Stimulated activated naive CD8-positive, alpha-beta T cell treated with anti-CD3 and anti-CD28 coated beads, Interleukin-15, Interleukin-2, amounts not matched to agents 100 ng/mL and 50 ng/mL, for 24 hours (primary cell): ENCODE measurements around the gene C19orf38.

Experiments used
- H3K27ac Mint-ChIP-seq: one replicate; pipeline ENCODE4 v1.8.0; 2021; ENCODE audit warnings: mild to moderate bottlenecking, mixed read lengths
- H3K27me3 Mint-ChIP-seq: one replicate; pipeline ENCODE4 v1.8.0; 2021; ENCODE audit warnings: mixed read lengths
- H3K36me3 Mint-ChIP-seq: one replicate; pipeline ENCODE4 v1.8.0; 2021; ENCODE audit warnings: low read depth, mixed read lengths
- H3K4me1 Mint-ChIP-seq: one replicate; pipeline ENCODE4 v1.8.0; 2021; ENCODE audit warnings: low read depth, mixed read lengths
- H3K4me3 Mint-ChIP-seq: one replicate; pipeline ENCODE4 v1.8.0; 2021; ENCODE audit warnings: mild to moderate bottlenecking, mixed read lengths
- H3K9me3 Mint-ChIP-seq: one replicate; pipeline ENCODE4 v1.8.0; 2021; ENCODE audit warnings: mixed read lengths

The C19orf38 gene

DNA sequence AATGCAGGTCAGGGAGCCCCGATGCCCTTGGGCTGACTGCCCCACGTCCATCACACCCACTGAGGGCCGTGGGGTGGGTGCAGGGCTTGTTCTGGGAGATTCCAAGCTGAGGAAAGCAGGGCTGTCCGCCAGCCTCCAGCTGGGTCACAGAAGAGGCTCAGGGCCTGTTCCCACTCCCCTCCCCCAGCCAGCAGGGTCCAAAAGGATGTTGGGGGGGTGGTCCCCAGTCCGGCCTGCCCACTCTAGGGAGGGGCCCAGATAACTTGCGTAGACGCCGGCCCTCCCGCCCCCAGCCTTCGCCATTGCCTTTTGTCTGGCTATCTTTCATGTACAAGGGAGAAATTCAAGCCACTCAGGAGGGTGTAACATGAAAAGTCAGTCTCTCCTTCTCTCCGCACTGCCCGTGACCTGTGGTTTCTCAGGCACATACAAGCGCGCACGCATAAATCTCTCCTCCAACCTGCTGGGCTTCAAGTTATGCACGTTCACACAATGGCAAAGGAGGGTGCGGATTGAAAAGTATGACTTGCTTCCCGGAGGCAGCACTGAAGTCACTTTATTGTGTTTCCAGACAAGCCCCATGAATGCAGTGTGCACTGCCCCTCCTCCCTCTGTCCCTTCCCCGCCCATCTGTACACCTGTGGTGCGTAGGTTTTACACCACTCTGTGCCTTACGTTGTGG, 43.3 kb downstream of the C19orf38 start:
- no peak overlapping the region for H3K27ac Mint-ChIP-seq
- H3K27me3 Mint-ChIP-seq: no peaks in the 10 kb centered on the region
- H3K4me1 Mint-ChIP-seq: peaks cover 4% of the 10 kb centered on the region
- H3K9me3 Mint-ChIP-seq: no peaks in the 10 kb centered on the region
- no peaks in the 10 kb centered on the region for H3K36me3 Mint-ChIP-seq
- no peak overlapping the region for H3K4me3 Mint-ChIP-seq

DNA sequence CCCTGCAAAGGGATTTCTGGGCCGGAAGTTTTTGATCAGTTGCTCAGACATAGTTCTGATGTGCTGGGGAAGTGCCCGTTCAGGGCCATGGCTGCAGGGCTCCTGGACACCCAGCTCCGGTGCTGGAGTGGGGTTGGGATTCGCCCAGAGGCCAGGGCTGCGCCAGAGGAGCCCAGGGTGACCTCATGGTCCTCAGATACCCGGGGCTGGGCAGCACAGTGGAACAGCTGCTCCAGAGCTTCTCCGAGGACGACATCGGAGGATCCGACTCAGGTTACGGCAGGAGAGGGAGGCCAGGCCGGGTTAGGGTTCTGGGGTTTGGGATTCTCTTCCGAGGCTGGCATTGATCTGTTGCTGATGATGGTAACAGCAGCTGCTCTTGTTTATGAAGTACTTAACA, 44.0 kb downstream of the C19orf38 start:
- no peaks in the 10 kb centered on the region for H3K9me3 Mint-ChIP-seq
- no peak overlapping the region for H3K4me3 Mint-ChIP-seq
- no peak overlapping the region for H3K27ac Mint-ChIP-seq
- H3K4me1 Mint-ChIP-seq: peaks cover 6% of the 10 kb centered on the region
- no peaks in the 10 kb centered on the region for H3K36me3 Mint-ChIP-seq
- H3K27me3 Mint-ChIP-seq: no peaks in the 10 kb centered on the region

GRCh38 chr19:10894911-10895213, 46.6 kb downstream of the C19orf38 start:
- H3K27ac Mint-ChIP-seq: no peak overlapping the region
- H3K36me3 Mint-ChIP-seq: no peaks in the 10 kb centered on the region
- no peaks in the 10 kb centered on the region for H3K27me3 Mint-ChIP-seq
- H3K4me1 Mint-ChIP-seq: peaks cover 5% of the 10 kb centered on the region
- no peaks in the 10 kb centered on the region for H3K9me3 Mint-ChIP-seq
- no peak overlapping the region for H3K4me3 Mint-ChIP-seq

- Mint-ChIP-seq H3K4me3 (no peak overlapping the region), H3K27me3 (no peaks in the 10 kb centered on the region), H3K9me3 (no peaks in the 10 kb centered on the region), H3K4me1 (peaks cover 5% of the 10 kb centered on the region), H3K27ac (no peak overlapping the region), H3K36me3 (peaks cover 3% of the 10 kb centered on the region)
Observed at GRCh38 chr19:10895363-10895762, 47.1 kb downstream of the C19orf38 start.

- Mint-ChIP-seq H3K27ac (no peak overlapping the region), H3K36me3 (peaks cover 5% of the 10 kb centered on the region), H3K4me3 (no peak overlapping the region), H3K9me3 (no peaks in the 10 kb centered on the region), H3K4me1 (peaks cover 5% of the 10 kb centered on the region), H3K27me3 (no peaks in the 10 kb centered on the region)
Observed at GRCh38 chr19:10895920-10896319, 47.7 kb downstream of the C19orf38 start.

DNA sequence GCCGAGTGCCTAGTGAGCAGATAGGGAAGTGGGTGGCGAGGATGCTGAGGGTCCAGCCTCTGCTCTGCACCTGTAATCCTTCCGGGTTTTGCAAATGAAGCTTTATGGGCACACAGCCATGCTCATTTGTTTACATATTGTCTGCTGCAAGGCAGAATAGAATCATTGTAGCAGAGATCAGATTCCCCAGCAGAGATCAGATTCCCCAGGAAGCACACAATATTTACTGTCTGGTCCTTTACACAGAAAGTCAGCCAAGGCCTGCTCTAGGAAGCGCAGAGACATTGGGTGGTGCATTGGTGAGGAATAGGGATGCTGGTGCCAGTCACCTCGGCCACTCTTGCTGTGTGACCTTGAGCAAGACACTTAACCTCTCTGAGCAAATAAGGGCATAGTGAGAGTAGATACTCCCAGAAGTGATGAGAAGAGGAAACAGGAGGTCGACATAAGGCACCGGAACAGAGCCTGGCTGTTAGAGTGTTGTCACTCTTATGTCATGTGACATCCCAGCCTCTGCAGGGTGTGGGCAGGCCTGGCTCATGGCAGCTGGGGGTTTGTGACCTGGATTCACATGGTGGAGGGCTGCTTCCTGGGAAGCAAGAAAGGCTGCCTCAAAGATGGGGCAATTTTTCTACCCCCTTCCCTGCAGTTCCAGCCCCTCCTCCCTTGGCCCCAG, 48.8 kb downstream of the C19orf38 start:
- Mint-ChIP-seq H3K27me3 (no peaks in the 10 kb centered on the region), H3K9me3 (no peaks in the 10 kb centered on the region), H3K27ac (no peak overlapping the region), H3K4me1 (peaks cover 5% of the 10 kb centered on the region), H3K36me3 (peaks cover 5% of the 10 kb centered on the region), H3K4me3 (no peak overlapping the region)

DNA sequence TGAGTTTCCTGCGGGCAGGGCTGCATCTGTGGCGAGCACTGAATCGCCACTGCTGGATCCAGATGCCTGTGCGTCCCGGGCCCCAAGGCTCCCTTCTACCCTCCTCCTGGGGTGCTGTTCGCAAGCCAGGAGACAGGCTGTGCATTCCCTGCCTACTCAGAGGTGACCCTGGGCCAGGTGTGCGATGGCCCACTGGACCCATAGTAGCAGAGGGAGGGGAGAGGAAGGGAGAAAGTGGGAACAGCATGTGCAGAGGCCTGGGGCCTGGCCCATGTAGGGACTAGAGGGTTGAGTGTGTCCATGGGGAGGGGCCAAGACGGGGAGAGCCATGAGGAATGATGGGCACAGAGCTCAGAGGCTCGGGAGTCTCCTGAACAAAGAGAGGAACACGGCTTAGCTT, 50.4 kb downstream of the C19orf38 start:
- Mint-ChIP-seq H3K27ac (no peak overlapping the region), H3K9me3 (no peaks in the 10 kb centered on the region), H3K36me3 (peaks cover 12% of the 10 kb centered on the region), H3K27me3 (no peaks in the 10 kb centered on the region), H3K4me3 (no peak overlapping the region), H3K4me1 (peaks cover 5% of the 10 kb centered on the region)

DNA sequence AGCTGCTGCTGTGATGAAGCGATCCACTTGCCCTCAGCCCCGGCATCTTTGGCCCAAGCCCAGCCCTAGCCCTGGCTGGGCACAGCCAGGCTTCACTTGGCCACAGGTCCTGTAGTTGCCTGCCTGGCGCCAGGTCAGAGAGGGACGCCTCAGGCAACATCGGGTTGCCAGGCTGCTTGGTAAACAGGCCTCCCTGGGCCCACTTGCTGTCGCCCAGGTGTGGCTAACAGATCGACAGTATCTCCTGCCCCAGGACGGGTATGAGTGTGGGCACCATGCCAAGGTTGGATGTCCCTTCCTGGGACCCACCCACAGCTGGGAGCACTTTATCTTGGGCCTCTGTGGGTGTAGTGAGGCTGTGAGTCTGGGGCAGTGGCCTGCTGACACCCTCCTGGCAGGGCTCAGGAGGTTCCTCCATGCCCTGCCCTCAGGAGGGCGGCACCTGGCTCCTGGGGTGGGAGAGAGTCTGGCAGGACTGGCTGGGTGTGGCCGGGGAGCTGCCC, 51.0 kb downstream of the C19orf38 start:
- Mint-ChIP-seq H3K36me3 (peaks cover 12% of the 10 kb centered on the region), H3K27ac (no peak overlapping the region), H3K27me3 (no peaks in the 10 kb centered on the region), H3K9me3 (no peaks in the 10 kb centered on the region), H3K4me3 (no peak overlapping the region), H3K4me1 (peaks cover 5% of the 10 kb centered on the region)

GRCh38 chr19:10907925-10908324, 59.7 kb downstream of the C19orf38 start:
- Mint-ChIP-seq H3K36me3 (peaks cover 20% of the 10 kb centered on the region), H3K4me1 (no peaks in the 10 kb centered on the region), H3K27ac (no peak overlapping the region), H3K9me3 (no peaks in the 10 kb centered on the region), H3K27me3 (no peaks in the 10 kb centered on the region), H3K4me3 (no peak overlapping the region)

DNA sequence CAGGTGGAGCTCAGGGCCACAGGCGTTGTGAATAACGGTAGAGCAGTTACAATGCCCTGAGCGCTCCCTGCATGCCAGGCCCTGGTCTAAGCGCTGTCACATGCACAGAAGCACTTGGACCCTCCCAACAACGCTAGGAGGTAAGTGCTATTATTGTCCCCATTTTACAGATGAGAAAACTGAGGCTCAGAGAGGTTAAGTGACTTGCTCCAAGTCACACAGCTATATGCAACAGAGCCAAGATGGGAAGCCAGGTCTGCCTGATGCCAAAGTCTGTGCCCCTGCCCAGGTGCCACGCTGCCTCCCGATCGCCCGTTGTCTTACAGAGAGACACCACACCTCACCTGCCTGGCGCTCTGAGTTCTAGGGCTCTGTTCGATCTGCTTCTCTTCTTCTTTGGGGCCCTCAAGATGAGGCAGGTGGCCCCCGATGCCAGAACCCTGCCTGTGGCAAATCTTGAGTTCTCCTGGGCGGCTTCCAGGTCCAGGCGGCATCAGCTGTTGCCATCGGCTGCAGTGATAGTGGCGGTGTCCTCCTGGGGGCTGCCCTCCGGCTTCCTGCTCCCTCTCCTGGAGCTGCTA, 60.3 kb downstream of the C19orf38 start:
- Mint-ChIP-seq H3K36me3 (peaks cover 17% of the 10 kb centered on the region), H3K4me1 (no peaks in the 10 kb centered on the region), H3K9me3 (no peaks in the 10 kb centered on the region), H3K27me3 (no peaks in the 10 kb centered on the region), H3K27ac (no peak overlapping the region), H3K4me3 (no peak overlapping the region)

DNA sequence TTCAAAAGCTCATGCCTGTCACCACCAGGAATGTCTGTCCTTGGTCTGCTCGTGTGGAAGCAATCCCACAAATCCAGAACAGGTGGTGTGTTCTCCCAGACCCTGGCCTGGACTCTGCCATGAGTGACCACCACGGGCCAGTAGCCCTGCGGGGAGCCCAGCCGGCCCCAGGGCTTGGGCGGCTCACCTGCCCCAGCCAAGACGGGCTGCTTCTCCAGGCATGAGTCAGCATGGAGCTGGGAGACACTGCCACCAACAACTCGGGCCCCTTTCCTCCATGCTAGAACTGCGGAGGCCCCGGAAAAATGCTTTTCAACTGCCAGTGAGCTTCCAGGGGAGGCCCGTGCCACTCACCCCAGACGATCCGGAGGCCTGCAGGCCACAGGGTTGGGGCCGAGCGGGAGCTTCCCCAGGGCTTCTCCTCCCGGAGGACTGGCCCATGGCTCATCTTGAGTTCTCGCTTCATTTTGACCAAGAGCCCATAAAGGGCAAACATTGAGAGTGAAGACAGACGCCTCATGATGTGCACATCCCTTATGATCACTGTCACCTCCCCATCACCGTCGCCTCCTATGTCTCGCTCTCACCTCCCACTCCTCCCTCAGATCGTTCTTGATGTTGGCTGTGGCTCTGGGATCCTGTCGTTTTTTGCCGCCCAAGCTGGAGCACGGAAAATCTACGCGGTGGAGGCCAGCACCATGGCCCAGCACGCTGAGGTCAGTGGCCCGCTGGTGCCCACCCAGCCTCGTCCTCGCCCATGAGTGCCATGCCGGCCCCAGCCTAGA, 63.6 kb downstream of the C19orf38 start:
- Mint-ChIP-seq H3K4me1 (no peaks in the 10 kb centered on the region), H3K9me3 (no peaks in the 10 kb centered on the region), H3K27me3 (no peaks in the 10 kb centered on the region), H3K27ac (no peak overlapping the region), H3K36me3 (peaks cover 17% of the 10 kb centered on the region), H3K4me3 (no peak overlapping the region)

GRCh38 chr19:10912619-10913018, 64.4 kb downstream of the C19orf38 start:
- H3K4me3 Mint-ChIP-seq: no peak overlapping the region

DNA sequence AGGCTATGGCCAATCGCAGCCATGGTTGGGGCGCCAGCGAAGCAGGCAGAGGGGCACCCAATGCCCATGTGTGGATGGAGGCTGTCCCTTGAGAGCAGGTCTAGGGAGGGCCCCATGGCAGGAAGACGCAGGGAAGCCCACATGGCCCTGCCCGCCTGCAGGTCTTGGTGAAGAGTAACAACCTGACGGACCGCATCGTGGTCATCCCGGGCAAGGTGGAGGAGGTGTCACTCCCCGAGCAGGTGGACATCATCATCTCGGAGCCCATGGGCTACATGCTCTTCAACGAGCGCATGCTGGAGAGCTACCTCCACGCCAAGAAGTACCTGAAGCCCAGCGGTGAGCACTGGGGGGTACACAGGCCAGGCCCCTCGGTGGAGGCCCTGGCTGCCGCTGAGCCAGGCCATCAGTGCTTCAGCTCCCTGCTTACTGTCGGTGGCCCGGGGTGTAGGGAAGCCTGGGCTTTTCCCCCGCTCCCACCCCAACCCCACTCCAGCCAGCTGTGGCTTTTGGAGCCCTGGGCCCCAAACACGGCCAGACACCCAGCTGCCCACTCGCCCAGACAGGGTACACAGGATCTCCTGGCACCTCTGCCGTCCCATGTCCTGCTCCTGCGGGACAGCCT, 65.6 kb downstream of the C19orf38 start:
- Mint-ChIP-seq H3K36me3 (peaks cover 13% of the 10 kb centered on the region), H3K4me3 (no peak overlapping the region), H3K4me1 (no peaks in the 10 kb centered on the region), H3K27me3 (no peaks in the 10 kb centered on the region), H3K9me3 (no peaks in the 10 kb centered on the region), H3K27ac (no peak overlapping the region)

More at GRCh38 chr19:10912619-10913018, 64.4 kb downstream of the C19orf38 start:
- peaks cover 20% of the 10 kb centered on the region for H3K36me3 Mint-ChIP-seq
- no peaks in the 10 kb centered on the region for H3K4me1 Mint-ChIP-seq
- no peak overlapping the region for H3K27ac Mint-ChIP-seq
- H3K27me3 Mint-ChIP-seq: no peaks in the 10 kb centered on the region
- no peaks in the 10 kb centered on the region for H3K9me3 Mint-ChIP-seq

GRCh38 chr19:10915130-10916091, 67.2 kb downstream of the C19orf38 start:
- Mint-ChIP-seq H3K9me3 (no peaks in the 10 kb centered on the region), H3K4me3 (no peak overlapping the region), H3K27me3 (no peaks in the 10 kb centered on the region), H3K27ac (no peak overlapping the region), H3K4me1 (no peaks in the 10 kb centered on the region), H3K36me3 (peaks cover 9% of the 10 kb centered on the region)
